A204.1 (cell line): ENCODE measurements around the gene FGD4.

Source experiments
- FAIRE-seq: peaks from 2 replicates; lab custom pipeline; 2012; peaks lifted over from hg19 to GRCh38; lab: Jason Lieb, UNC

Gene FGD4

DNA sequence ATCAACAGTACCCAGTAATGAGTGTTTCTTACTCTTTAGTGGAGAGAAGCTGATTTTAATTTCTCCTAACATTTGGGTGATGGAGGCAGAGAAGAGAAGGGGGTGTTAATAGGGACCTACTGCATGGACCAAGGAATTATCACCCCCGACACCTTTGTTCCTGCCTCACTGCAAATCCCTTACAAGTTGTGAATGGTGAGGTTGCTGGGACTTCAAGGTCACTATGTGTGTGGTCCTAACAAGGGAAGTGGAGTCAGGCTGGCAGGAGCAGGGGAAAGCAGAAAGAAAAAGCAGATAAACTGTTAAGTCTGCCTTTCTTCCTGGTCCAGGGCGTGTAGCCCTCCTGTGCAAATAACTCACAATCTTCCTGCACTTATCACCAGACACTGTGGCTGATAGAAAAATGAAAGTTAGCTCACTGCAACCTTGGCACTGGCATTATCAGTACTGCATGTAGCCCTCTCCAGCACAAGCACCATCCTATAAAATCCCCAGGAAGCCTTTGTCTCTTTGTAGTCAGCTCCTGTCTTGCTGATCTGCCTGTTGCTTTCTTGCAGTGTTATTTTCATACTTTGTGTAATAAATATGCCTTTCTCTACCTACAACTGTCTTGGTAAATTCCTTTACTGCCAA, 167.4 kb downstream of the FGD4 start:
- no peak for FAIRE-seq

DNA sequence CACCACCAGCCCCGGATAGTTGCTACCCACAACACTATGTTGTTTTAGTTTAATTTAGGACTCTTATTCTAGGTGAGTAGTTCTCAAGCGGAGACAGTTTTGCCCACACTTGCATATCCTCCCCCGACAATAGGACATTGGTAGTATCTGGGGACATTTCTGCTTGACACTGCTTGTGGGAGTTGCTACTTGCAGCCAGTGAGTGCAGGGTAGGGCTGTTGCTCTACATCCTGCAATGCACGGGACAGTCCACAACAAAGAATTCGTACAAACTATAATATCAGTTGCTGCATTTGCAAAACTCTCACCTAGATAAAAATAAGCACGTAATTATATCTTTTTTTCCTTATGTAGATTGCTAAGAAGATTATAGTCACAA, 167.9 kb downstream of the FGD4 start:
- no peak for FAIRE-seq

DNA sequence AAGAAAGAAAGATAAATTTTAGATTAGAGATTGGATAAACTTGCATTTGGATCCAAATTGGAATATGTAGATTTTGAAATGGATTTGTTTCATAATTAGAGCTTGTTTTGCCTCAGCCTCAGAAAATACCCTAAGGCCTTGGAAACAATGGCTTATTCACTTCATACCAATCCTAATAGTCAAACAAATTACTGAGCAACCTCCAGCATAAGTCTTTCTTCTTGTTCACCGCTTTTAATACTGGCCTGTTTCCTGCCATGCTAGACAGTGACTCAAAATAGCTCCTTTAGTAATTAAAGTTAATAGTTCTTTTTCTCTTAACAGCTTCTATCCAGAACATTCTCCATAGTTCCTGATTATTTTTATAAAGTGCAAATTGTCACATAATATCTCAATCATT, 168.9 kb downstream of the FGD4 start:
- no peak for FAIRE-seq

DNA sequence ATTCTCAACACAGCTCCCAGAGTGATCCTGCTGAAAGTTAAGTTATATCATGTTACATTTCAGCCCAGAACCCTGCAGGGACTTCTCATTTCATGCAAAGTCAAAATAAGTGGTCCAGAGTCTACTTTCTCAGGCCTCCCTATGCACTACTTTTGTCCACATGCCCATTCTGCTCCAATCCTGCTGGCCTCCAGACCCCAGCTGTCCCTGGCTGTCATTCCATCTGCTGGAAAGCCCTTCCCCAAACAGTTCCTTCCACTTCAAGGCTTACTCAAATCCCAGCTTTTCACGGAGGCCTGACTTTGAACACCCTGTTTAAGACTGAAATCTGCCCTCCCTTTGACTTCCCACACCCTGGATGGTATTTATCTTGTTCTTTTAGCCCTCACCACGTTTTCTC, 169.9 kb downstream of the FGD4 start:
- FAIRE-seq = no peak

DNA sequence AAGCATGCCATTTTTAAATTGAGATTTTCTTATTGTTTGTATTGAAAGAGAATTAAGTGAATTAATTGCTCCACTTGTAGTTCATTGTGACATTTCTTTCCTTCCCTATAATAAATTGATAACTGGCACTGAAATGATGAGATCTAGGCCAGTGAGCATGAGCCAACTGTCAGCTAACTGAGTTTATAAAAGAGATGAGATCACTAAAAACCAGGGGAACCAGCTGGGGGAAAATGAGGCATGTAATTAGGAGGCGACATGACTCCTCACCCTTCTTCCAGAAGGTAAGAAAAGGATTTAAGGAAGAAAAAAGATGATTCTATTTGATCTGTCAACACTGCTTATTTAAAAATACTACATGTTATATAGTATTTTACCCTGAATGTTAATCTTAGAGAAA, 175.2 kb downstream of the FGD4 start:
- no peak for FAIRE-seq

DNA sequence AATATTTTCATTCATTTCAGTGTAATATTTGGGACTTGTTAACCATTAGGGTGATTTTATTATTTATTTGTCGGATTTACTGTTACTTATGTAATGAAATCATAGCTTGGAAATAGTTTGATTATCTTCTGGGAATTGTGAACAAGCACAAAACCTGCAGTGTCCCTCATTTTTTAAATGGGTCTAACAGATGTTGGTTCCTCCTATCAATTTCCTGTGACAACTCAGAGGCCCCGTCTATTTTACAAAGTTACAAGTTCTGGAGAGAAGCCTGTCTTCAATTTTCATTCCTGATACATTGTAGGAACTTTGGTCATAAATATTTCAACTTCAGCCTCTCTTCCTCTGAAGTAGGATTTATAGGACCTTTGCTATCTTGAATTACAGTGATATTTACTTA, 178.0 kb downstream of the FGD4 start:
- FAIRE-seq = no peak

DNA sequence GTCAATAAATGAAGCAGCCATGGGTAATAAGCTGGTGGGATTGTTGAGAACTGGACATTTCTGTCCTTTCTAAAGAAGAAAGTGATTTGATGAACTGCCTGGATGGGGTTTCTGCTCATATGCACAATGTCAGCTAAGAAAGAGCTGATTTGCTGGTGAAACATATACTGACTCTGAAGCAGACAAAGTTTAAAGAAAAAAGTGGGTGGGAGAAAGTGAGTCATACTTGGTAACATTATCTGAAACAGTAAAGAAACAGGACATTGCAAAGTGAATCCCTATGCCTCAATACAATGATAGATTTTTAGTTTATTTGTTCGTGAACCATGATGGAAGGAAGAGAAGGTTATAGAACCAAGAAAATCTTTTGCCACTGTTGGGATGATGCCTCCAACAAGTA, 184.2 kb downstream of the FGD4 start:
- no peak for FAIRE-seq

DNA sequence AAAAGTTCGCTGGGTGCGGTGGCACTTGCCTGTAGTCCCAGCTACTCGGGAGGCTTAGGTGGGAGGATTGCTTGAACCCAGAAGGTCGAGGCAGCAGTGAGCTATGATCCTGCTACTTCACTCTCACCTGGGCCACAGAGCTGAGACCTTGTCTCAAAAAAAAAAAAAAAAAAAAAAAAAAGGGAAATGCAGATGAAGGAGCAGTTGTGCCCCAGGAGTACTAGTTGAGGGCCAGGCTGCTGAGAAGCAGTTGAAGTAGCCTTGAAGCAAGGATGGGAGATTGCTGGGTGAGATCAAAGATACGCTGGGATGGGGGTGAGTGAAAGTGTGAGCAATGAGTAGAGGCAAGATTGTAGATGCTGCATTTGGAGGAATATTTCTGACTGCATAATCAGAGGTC, 186.3 kb downstream of the FGD4 start:
- FAIRE-seq = no peak

DNA sequence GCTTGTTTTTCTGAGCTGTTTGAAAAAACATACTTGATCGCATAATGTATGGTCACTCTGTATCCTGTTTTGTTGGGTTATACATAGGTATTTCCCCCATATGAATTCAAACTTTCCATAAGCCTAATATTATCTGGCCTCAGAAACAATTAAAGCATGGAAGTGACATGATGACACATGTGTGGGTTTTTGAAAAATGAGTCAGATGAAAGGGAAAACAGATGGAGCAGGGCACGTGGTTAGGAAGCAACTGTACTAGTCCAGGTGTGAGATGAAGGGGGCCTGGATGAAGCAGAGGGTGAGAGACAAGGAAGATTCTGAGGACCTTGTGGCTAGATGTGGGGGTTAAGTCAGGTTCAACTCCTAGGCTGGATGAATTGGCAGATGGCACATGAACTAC, 187.0 kb downstream of the FGD4 start:
- no peak for FAIRE-seq

DNA sequence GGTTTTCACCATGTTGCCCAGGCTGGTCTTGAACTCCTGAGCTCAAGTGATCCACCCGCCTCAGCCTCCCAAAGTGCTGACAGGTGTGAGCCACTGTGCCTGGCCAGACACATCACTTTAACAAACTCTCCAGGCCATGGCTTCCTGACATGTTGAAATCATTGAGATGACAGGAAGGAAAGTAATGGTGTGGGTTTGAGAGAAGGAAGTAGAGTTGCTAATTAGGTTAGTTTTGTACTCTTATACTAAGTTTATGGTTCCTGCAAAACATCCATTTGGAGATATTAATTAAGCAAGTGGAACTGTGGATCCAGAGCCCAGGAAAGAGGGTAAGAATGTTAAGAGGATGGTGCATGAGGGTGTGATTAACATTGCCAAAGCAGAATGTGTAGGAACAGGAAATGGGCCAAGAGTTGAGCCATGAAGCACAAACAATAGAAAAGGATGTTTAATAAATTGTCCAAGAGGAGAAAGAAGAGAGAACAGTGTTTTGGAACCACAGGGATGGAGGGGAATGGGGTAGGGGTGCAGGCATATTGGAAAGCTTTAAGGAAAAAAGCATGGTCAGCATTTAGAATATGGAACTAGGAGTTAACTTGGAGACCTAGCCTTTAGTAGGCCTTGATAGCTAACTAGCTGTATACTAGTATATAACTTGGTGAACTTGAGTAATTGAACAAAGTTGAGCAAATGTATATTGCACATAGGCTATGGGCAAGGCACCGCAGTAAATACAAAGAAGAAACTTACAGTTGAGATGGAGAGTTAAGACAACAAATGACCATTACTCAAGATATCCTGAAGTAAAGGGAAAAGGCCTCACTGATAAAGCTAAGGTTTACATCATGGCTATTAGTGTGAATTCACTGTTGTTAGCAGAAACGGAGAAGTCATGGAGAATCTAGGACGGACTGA, 188.5 kb downstream of the FGD4 start:
- no peak for FAIRE-seq

DNA sequence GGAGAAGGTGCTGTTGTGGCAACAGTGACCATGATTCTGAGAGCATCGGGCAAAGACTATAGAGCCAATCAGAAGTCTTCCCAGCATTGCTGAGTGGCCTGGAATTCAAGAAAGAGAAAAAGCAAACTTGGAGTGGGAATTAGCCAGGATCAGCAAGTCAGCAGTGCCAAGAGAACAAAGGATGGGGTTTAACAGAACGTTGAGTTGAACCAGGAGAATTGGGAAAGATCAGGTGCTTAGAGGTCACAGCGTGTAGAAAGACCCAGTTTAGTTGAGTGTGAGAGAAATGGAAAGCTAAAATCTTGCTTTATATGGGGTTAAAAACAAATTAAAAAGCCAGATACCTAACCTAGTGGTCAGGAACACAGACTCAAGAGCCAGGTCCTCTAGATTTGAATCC, 189.2 kb downstream of the FGD4 start:
- FAIRE-seq = no peak

DNA sequence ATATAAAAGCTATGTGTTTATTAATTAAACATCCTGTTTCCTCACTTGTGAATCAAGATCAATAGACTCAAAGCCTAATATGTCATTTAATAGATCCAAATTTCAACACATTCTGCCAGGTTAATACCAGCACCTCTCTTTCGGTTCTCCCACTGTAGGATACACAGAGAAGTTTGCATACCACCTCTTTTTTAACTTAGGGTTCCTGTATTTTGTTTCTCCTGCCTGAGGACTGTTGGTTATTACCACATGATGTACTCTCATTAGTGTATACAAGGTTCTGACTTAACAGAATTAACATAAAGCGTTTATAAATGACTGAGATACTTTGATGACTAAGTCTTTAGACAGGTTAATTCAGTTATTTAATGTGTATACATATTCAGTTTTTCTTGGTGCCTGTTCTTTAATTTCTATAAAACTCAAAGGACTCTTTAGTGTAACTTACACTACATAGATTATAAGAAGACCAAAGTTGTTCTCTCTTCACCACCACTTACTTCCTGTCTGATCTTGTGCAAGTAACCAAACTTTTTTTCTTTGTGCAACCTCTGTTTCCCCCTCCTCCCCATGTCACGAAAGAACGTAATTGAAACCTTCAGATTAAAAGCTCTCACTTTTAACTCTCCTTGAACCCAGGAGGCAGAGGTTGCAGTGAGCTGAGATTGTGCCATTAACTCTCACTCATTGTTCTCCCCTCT, 190.0 kb downstream of the FGD4 start:
- no peak for FAIRE-seq

DNA sequence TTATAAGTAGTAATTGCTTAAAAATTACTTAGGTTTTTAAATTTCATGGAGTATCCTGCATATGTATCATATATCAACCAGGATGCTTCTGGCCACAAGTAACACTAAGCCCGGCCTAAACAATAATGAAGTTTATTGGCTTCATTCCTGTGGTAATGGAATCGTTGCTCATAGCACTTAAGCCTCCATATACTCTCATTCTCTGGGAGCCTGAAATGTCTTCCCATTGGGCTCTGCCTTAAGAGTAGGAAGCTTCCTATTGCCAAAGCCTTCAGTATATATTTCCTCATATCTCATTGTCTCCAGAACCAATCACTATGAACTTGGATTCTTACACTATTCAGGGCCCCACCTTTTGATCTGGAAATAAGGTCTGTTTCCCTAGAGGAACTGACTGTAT, 195.9 kb downstream of the FGD4 start:
- no peak for FAIRE-seq

DNA sequence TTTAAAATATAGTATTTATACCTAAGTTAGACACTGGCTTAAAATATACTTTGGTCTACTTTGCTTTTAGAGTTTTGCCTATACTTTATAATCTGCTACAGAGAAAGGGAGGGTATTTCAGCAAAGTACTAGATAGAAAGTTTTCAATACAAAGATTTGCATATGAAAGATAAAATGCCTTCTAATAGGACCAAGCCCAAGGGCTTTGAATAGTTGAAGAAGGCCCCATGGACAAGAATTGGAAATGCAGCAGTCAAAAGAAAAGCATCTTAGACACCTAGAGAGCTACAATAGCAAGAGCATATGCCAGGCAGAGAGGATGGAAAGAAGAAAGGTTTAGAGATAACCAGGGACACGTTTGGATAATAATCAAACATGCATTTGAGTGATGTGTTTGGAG, 196.7 kb downstream of the FGD4 start:
- no peak for FAIRE-seq

DNA sequence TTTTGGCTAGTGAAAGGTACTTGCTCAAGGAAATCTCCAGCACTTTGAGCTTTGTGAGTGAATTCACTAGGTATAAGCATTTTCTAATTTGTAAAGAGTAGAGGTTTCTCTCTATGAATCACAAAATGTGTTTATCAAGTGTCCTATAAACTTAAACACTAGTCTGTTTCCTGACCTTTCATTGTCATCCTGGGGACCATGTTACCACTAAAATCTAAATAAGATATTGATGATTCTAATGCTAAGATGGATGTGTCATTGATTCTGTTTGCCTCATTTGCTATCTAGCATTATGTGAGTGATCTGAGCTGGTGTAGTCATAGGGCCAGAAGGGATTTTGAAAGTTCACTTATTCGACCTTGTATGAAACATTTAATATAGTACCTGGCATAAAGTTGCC, 199.3 kb downstream of the FGD4 start:
- no peak for FAIRE-seq

DNA sequence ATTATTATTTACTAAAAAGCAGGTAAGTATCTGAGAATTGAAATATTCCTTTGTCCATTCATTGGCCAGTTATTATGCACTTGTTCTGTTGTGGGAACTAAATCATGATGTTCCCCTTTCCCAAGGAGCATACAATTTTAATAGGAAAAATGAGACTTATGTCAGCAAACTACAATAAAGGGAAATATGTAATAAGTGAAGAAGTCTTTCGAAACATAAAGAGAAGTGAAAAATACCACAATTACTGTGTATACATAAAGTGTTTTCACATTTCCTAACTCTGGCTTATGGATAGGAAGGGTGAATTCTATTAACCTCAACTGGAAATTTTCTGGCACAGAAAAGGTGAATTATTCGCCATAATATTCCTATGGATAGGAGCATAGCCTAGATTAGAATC, 201.3 kb downstream of the FGD4 start:
- no peak for FAIRE-seq

DNA sequence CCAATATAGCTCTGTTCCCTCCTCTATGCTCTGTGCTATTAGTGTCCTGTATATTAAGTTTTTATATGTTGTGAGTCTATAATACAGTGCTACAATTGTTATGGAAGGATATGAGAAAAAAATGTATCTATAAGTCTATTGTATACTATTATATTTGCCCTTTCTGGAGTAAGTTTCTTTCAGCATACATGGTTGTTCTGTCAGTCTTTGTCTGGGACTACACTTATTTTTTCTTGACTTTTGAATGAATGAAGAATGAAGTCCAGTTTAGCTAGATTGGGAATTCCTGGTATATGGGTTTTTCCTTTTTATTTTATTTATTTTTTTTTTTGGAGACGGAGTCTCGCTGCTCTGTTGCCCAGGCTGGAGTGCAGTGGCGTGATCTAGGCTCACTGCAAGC, 203.7 kb downstream of the FGD4 start:
- FAIRE-seq = no peak

DNA sequence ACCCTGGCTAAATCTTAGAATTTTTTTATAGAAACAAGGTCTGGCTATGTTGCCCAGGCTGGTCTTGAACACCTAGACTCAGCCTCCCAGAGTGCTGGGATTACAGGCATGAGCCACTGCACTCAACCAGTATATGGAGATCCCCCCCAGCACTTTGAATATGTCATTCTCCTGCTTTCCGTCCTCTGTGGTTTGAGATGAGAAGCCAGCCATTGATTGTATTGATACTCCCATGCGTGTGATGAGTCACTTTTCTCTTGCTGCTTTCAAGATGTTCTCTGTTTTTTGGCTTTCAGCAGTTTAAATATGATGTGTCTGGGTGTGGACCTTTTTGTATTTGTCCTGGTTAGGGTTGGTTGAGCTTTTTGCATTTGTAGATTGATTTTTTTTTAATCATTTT, 204.5 kb downstream of the FGD4 start:
- FAIRE-seq = no peak

DNA sequence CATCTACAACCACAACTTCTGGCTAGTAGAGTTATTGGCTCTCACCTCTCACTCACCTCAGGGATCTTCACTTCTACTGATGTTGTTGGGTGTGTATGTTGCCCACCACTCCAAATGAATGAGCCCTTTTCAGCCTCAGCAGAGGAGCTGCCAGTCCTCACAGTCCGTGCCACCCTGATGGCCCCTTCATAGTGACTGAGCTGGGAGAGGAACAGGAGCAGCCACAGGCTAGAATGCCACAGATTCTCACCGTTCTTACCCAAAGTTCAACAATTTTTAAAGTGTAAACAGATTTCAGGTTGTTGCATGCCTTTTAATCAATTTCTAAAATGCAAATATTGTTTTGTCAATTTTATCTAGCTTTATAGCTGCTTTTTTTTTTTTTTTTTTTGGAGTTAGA, 205.2 kb downstream of the FGD4 start:
- FAIRE-seq = no peak

DNA sequence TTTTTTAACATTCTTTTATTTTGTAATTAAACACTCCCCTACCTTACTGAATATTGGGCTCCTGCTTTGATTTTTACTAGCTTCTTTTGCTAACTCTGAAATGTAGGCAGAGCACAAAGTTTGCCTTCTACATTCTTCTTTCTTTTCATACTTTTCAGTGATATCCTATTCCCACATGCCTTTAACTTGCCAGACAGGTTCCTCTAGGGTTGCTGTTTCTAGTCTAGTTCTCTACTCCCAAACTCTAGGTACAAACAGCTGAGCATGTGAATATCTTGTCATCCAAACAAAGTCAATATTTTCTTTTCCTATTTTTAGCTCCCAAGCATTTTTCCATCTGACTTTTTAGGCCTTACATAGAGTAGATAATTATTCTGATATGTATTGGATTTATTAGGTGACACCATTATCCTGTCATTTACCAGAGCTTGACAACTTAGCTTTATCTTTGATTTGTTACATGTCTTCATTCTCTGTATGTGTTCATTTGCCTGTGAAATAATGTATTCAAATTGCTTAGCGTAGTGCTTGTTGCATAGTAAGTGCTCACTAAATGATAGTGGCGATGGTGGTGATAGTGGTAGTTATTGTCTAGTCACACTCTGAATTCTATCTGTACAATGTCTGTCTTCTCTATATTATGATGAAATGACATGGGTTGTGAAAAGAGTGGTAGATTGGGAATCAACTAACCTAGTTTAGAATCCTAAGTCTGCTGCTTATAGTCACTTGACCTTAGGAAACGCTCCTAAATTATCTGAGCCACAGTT, 206.2 kb downstream of the FGD4 start:
- no peak for FAIRE-seq

DNA sequence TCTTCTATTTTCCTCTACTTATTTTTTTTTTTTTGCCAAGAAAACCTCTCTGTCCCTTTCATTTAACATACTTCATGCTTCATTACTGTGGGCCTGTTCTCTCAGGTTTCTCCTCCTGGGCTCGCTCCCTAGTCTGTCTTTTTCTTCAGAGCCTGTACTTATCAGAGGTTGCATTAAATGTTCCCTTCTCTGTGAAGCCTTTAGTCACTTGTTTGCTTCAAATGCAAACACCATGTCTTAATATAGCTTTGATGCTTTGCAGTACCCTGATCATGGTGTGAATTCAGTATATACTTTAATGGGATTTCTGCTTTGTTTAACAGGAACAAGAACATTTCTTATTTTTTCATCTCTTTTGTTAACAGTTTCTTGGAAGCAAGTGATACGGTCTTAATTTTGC, 207.1 kb downstream of the FGD4 start:
- FAIRE-seq = no peak

DNA sequence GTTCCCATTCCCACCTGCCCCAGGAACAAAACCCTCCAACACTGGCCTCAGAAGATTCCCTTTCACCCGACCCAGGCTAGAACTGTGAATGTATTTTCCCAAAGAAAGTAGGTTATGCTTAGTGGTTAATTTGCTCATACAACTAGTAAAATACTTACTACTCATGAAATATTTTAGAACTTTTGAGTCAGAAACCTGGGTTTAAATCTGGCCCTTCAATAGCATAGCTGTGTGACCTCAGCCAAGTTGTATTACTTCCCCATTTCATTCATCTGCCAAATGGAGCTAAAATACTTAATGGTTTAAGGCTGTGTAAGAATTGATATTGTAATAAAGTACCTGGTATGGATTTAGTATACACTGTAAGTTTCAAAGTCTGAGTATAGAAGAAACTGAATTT, 210.6 kb downstream of the FGD4 start:
- FAIRE-seq = no peak

DNA sequence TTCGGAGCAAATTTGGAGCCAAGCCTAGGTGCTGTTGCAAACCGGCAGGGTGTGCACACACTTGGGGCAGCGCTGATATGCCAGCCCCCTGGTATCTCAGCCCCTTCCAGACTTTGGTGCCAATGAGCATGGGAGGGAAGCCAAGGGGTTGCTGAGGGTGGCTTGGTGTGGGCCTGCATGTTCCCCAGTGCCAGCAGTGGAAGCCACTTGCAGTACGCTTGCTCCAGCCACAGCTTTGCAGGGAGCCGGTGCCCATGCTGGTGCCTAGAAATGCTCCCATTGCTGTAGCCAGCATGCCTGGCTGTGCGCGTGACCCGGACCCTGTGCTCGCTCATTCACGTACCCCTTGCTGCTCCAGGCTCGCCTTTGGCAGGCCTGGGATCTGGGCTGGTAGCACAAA, 212.6 kb downstream of the FGD4 start:
- no peak for FAIRE-seq
